Measurements from ENCODE around the gene NEU1.
"Not testable (repeated sequence)": the region's sequence is repeated elsewhere in the genome, so short reads cannot be mapped to it uniquely, and the experiment has no call there.

DNA sequence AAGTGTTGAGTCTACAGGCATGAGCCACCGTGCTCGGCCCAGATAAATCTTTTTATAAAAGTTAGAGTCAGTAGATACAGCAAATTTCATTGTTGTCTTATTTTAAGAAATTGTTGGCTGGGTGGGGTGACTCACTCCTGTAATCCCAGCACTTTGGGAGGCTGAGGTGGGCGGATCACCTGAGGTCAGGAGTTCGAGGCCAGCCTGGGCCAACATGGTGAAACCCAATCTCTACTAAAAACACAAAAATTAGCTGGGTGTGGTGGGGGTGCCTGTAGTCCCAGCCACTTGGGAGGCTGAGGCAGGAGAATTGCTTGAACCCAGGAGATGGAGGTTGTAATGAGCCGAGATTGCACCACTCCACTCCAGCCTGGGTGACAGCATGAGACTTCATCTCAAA is 45.6 kb upstream of the NEU1 start:
- not testable (repeated sequence) for TF ChIP-seq EZH2 (IDR thresholded peaks at IDR 0.05; ENCODE audit: insufficient read depth, poor library complexity, severe bottlenecking); EZH2phosphoT487 (IDR thresholded peaks at IDR 0.05; ENCODE audit: insufficient read depth, low read depth)
